SU-DHL-6 (cell line): ENCODE data around the gene CDK5RAP2.

Source experiments
- H2AFZ ChIP-seq: fragments of 200-600 bp; sonication (generic); 2 replicates; pipeline ENCODE4 v1.6.1; 2014; ENCODE audit warnings: low read depth, mild to moderate bottlenecking, moderate library complexity, mixed read lengths, antibody characterized with exemption, low read length; ENCODE audit not compliant: severe bottlenecking
- H3F3A ChIP-seq: fragments of 200-600 bp; shearing (Covaris generic); 2 replicates; pipeline ENCODE4 v1.6.0; 2016; ENCODE audit warnings: antibody characterized with exemption, mild to moderate bottlenecking; ENCODE audit not compliant: insufficient read depth
- H3K27ac ChIP-seq: fragments of 200-600 bp; sonication (generic); 2 replicates; pipeline ENCODE4 v1.5.1; 2016; ENCODE audit warnings: low read depth, mild to moderate bottlenecking, low read length, moderate library complexity, mixed read lengths
- H3K27me3 ChIP-seq: fragments of 200-600 bp; sonication (generic), shearing (Covaris generic); 2 replicates; pipeline ENCODE4 v1.6.0; 2014; ENCODE audit warnings: mild to moderate bottlenecking, low read length
- H3K36me3 ChIP-seq: fragments of 200-600 bp; sonication (generic); 2 replicates; pipeline ENCODE4 v1.6.1; 2014; ENCODE audit warnings: mild to moderate bottlenecking, low read length, mixed read lengths
- H3K4me2 ChIP-seq: fragments of 300-600, 200-600 bp; shearing (Covaris generic), sonication (generic); 2 replicates; pipeline ENCODE4 v1.6.0; 2014; ENCODE audit warnings: low read length, low read depth, mild to moderate bottlenecking; ENCODE audit not compliant: poor library complexity, severe bottlenecking
- H3K4me3 ChIP-seq: fragments of 200-600 bp; sonication (generic); 2 replicates; pipeline ENCODE4 v1.5.1; 2014; ENCODE audit warnings: antibody characterized with exemption, low read length, mild to moderate bottlenecking, mixed read lengths; ENCODE audit not compliant: insufficient read depth, poor library complexity, severe bottlenecking
- H3K79me2 ChIP-seq: fragments of 200-600 bp; sonication (generic); 2 replicates; pipeline ENCODE4 v1.6.1; 2014; ENCODE audit warnings: mild to moderate bottlenecking, low read length, moderate library complexity; ENCODE audit not compliant: insufficient read depth
- H3K9ac ChIP-seq: fragments of 200-600 bp; sonication (generic); 2 replicates; pipeline ENCODE4 v1.7.0; 2014; ENCODE audit warnings: mild to moderate bottlenecking, low read length
- H3K9me2 ChIP-seq: fragments of 200-600 bp; sonication (generic); replicated peaks from 2 replicates; pipeline ENCODE4 v1.6.1; 2014; ENCODE audit warnings: low read length; ENCODE audit not compliant: insufficient read depth
- H3K9me3 ChIP-seq: fragments of 200-600 bp; sonication (generic); 2 replicates; pipeline ENCODE4 v1.6.1; 2014; ENCODE audit warnings: low read length, mixed read lengths; ENCODE audit not compliant: insufficient read depth
- H4K20me1 ChIP-seq: fragments of 200-600 bp; sonication (generic); 2 replicates; pipeline ENCODE4 v1.6.1; 2014; ENCODE audit warnings: low read depth, mild to moderate bottlenecking, antibody characterized with exemption, low read length, moderate library complexity, mixed read lengths
- EZH2phosphoT487 ChIP-seq: fragments of 200-600 bp; sonication (generic), shearing (Covaris generic); conservative IDR thresholded peaks from 2 replicates; pipeline ENCODE4 v1.6.1; 2018; ENCODE audit warnings: mild to moderate bottlenecking, antibody characterized with exemption, low read length, moderate library complexity, mixed read lengths
- TF ChIP-seq, protein P1 (sequence below): fragments of 200-600 bp; sonication (generic); IDR thresholded peaks from one replicate; pipeline ENCODE4 v1.5.1; 2017; ENCODE audit warnings: antibody characterized with exemption, mild to moderate bottlenecking, low read length, moderate library complexity; ENCODE audit not compliant: insufficient read depth, poor library complexity, severe bottlenecking

The CDK5RAP2 gene

DNA sequence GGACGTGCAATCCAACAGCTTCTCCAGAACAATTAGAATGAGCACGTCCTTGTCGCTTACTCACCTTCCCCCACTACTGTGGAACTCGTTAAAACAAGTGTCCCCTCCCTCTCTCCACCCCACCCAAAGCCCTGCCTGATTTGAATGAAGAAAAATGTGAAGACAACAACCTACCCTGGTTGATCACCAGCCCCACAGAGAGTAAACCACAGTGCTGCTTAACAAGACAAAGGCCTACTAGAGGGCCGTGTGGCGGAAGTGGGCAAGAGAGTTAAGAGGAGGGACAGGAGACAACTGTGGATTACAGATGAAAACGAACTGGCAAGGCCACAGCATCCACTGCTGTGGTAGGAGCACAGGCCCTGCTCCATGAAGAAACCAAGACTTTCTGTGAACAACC lies 51.1 kb downstream of the CDK5RAP2 start:
- Histone ChIP-seq H3K27ac (no peak overlapping the region), H3K9me3 (no peaks in the 10 kb centered on the region), H3F3A (no peaks in the 10 kb centered on the region), H3K9ac (no peak overlapping the region), H3K79me2 (no peaks in the 10 kb centered on the region), H3K36me3 (peaks cover 39% of the 10 kb centered on the region), H3K4me2 (no peak overlapping the region), H3K9me2 (no peaks in the 10 kb centered on the region), H4K20me1 (no peaks in the 10 kb centered on the region), H3K27me3 (no peaks in the 10 kb centered on the region), H3K4me3 (no peak overlapping the region), H2AFZ (no peak overlapping the region)
- TF ChIP-seq, protein P1, sequence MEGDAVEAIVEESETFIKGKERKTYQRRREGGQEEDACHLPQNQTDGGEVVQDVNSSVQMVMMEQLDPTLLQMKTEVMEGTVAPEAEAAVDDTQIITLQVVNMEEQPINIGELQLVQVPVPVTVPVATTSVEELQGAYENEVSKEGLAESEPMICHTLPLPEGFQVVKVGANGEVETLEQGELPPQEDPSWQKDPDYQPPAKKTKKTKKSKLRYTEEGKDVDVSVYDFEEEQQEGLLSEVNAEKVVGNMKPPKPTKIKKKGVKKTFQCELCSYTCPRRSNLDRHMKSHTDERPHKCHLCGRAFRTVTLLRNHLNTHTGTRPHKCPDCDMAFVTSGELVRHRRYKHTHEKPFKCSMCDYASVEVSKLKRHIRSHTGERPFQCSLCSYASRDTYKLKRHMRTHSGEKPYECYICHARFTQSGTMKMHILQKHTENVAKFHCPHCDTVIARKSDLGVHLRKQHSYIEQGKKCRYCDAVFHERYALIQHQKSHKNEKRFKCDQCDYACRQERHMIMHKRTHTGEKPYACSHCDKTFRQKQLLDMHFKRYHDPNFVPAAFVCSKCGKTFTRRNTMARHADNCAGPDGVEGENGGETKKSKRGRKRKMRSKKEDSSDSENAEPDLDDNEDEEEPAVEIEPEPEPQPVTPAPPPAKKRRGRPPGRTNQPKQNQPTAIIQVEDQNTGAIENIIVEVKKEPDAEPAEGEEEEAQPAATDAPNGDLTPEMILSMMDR, result no peak

DNA sequence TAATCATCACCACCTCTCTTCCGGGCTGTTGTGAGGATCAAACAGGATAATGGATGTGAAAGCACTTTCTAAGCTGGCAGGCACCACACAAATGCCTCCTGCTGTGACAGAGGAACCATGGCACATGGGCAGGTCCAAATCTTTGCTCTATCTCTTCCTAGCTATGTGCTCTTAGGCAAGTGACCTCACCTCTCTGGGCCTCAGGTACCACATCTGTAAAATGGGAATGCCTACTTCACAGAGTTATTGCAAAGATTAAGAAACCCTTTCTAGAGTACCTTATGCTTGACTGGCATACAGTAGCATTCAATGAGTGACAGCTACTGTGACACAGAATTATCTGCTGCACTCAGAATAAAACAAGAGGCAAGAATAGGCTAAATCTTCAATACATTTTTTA lies 51.6 kb downstream of the CDK5RAP2 start:
- Histone ChIP-seq H3K4me3 (no peak overlapping the region), H3K27me3 (no peaks in the 10 kb centered on the region), H4K20me1 (no peaks in the 10 kb centered on the region), H3K9me2 (no peaks in the 10 kb centered on the region), H3K36me3 (peaks cover 43% of the 10 kb centered on the region), H3K9ac (no peak overlapping the region), H3K9me3 (no peaks in the 10 kb centered on the region), H3F3A (no peaks in the 10 kb centered on the region), H3K4me2 (no peak overlapping the region), H3K27ac (no peak overlapping the region), H2AFZ (no peak overlapping the region), H3K79me2 (no peaks in the 10 kb centered on the region)
- TF ChIP-seq, protein P1, result no peak
- TF ChIP-seq EZH2phosphoT487, result no peak

DNA sequence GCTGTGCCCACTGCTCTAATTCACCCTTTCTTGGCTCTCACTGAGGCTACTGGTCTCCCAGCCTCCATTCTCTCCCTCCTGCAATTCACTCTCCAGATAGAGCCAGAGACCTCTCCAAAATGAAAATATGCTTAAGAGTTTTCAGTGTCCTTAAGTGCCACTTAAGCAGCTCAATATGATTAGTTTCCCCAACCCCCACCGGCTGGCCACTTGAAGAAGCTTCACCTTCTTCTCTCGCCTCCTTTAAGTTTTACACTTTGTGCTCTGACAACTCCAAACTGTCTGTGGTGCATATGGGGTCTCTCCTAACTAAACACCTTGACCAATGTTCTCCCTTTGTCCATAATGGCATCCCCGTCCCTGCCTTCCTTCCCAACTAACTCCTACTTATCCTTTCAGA lies 53.4 kb downstream of the CDK5RAP2 start:
- Histone ChIP-seq H2AFZ (no peak overlapping the region), H4K20me1 (no peaks in the 10 kb centered on the region), H3K4me3 (no peak overlapping the region), H3K9me3 (no peaks in the 10 kb centered on the region), H3K27ac (no peak overlapping the region), H3K9me2 (no peaks in the 10 kb centered on the region), H3F3A (no peaks in the 10 kb centered on the region), H3K27me3 (no peaks in the 10 kb centered on the region), H3K4me2 (no peak overlapping the region), H3K79me2 (no peaks in the 10 kb centered on the region), H3K9ac (no peak overlapping the region), H3K36me3 (peaks cover 45% of the 10 kb centered on the region)
- TF ChIP-seq EZH2phosphoT487, result no peak
- TF ChIP-seq, protein P1, result no peak

DNA sequence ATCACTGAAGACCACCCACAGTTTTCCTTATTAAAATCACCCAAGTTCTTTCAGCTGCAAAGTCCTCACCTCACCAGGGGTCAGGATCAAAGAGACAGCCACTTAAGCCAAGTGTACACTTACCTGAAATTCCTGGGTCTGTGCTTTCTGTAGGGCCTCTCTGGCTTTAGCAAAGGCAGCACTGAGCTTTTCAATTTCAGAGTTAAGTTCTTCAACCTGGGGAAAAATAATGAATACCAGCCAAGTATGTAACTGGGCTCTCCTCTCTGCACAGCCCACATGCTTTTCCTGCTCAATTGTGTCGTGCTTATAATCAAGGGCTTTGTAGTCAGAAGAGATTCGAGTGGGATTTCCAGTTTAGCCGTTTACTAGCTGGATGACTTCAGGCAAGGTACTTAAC lies 55.1 kb downstream of the CDK5RAP2 start:
- no peaks in the 10 kb centered on the region for H3K9me3 ChIP-seq
- H3K9me2 ChIP-seq, result no peaks in the 10 kb centered on the region
- H3K4me3 ChIP-seq, result no peak overlapping the region
- H3K27ac ChIP-seq, result no peak overlapping the region
- no peak overlapping the region for H3K9ac ChIP-seq
- H4K20me1 ChIP-seq, result no peaks in the 10 kb centered on the region
- TF ChIP-seq EZH2phosphoT487, result no peak
- TF ChIP-seq, protein P1, result no peak
- H3K79me2 ChIP-seq, result no peaks in the 10 kb centered on the region
- H3K36me3 ChIP-seq, result peaks cover 43% of the 10 kb centered on the region
- H2AFZ ChIP-seq, result no peak overlapping the region
- no peaks in the 10 kb centered on the region for H3K27me3 ChIP-seq
- H3F3A ChIP-seq, result no peaks in the 10 kb centered on the region
- H3K4me2 ChIP-seq, result no peak overlapping the region
